NCI-H2196 treated with DMSO at 0.1 percent for 48 hours (cell line): ENCODE data around the gene NXPH4.

Experiments used
- DNase-seq: peaks from one replicate; lab custom pipeline; 2025; ENCODE audit not compliant: unreplicated experiment; lab: John Stamatoyannopoulos, UW

The NXPH4 gene

GRCh38 chr12:57218030-57218853, 1.6 kb downstream of the NXPH4 start:
- no peak for DNase-seq

DNA sequence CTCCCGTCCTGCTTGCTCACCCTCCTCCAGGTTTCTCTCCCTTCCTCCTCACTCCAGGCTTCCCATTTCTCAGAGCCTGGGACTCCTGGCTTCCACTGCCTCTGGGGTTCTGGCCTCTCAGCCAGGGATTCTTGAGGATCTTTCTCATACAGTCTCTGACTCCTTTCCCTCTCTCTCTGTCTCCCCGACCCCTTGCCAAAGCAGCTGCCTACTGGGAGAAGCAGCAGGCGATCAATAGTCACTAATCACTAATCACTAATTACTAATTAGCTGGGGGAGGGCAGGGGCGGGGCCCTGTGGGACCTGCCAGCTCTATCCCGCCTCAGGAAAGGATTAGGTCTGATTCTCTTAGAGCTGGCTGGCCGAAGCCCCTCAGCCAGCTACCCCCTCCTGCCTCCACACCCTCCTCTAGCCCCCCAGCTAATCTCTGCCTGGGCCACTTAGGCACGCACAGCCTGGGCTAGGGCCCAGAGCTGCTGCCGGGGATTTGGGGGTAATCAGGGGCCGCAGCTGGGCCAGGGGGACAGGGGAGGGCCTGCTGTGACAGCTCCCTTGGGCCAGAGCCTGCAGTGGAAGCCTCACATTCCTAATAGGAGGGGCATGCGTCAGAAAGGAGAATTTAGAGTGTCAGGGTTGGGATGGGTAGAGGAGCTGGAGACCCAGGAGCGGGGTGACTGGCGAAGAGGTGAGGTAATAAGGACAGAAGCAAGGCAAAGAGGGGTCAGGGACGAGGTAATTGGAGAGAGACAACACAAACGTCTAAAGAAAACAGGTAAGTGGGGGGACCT, 2.8 kb downstream of the NXPH4 start:
- DNase-seq: no peak

DNA sequence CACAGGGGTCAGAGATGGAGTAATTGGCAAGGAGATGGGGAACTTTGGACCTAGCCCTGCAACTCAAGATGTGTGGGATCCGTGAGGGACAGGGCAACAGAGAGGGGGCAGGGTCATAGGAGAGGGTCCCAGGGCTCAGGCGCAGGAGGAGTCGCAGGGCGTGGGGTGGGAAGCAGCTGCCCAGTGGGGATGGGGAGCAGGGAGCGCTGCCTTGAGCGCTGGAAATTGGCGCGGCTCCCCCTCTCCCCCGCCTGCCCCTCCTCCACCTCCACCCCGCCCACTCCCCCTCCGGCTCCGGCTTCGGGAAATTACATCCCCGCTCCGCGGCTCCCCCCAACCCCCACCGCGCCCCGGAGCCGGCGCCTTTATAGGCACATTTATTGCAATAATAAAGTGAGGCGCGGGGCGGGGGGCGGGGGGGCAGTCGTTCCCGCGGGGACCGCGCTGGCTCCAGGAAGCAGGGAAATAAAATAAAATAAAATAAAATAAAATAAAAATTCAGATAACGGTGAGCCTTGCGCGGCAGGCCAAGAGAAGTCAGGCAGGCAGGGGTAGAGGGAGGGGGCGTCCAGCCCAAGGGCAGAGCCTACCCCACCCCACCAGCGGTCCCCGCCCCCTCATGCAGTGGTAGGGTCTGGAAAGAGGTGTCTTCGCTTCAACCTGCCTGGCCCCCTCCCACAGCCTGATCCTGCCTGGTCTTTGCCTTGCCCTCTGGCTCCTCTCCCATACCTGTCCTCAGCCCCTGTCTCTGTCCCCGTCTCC, 3.6 kb downstream of the NXPH4 start:
- DNase-seq: no peak

- DNase-seq: no peak
These were observed 4.2 kb downstream of the NXPH4 start for GRCh38 chr12:57220770-57221168.

DNA sequence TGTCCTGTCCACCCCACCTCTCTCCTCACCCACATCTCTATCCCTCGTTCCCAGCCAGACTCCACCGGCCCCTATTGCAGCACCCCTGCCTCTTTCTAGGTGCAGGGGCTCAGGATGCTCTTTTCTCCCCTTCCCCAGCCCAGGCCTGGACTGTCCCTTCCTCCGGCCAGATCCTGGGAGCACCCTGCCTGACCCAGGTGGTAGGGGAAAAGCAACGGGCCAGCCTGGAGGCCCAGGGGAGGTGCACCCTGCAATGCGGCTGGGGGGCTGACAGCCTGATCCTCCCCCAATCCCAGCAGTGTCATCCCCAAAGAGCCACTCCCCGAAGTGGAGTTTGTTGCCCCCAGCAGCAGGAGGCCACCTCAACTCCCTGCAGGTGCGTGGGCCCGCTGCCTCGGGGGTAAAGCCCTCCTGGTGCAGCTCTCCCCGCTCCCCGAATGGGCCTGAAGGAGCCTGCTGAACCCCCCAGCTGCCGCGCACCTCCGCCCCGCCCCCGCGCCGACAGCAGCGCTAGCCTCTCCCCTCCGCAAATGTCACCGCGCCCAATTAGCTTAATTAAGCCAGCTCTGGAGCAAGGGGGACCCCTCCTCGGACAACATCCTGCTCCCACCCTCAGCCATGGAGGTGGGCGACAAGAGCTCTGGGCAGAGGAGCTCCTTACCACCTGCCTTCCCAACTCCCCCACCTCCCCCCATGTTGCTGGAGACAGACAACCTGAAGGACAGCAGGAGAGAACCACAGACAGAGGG, 4.7 kb downstream of the NXPH4 start:
- DNase-seq: no peak

DNA sequence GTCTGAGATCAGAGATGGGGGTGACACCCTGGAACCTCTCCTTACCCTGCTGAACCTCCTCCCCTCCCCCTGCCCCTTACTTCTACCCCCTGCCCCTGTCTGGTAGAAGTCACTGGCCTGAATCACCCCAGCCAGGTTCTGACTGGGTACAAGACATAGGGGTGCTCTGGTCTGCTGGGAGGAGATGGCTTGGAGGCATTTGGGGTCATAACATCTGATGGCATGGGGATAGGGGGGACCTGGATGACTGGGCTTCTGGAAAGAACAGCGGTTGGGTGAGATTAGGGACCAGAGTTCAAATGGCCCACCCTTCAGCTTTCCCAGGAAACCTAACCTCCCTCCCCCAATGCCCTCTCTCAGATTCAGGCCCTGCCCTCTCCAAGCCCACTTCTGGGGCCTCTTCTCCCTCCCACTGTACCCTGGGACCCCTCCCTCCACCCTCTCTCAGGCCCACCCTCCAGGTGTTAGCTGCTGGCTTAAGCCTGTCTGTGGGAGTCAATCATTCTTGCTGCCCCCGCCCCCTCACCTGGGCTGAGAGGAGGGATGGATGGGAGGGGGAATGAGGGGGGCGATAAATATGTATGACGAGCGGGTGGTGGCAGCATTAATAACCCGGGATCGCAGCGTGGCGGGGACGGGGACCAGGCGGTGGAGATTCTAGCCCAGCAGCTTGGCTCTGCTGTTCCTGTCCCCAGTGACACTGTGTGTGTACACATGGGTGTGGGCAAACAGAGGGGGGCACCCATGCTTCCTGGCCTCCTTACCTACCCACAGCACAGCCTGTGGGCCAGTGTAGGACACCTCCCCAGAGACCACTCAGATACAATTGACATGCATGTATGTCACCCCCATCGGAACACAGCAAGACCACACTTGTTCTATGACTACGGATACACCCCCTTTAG, 5.9 kb downstream of the NXPH4 start:
- no peak for DNase-seq

GRCh38 chr12:57223191-57224165, 6.9 kb downstream of the NXPH4 start:
- DNase-seq: no peak

DNA sequence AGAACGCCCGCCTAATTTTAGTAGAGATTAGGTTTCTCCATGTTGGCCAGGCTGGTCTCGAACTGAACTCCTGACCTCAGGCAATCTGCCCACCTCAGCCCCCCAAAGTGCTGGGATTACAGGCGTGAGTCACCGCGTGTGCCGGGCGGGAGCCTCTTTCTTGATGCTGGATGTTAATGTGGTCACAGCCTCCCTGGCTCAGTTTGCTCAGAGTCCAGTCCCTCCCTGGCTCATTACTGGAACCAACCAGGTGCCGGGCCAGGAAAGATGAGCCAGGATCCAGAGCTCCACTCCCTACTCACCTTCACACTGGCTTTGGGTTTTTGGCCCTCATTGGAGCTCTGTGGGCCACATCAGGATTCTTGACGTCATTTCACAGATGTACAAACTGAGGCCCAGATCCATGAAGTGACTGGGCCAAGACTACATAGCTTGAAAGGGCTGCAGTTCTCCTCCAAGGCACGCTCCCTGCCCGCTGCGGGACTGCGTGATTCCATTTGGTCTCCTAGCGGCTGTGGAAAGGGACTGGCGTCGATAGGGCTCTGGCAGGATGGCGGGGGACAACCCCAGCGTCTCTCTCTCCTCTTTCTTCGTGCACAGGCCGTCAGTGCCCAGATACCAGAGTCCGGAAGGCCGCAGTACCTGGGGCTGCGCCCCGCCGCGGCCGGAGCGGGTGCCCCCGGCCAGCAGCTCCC, 7.8 kb downstream of the NXPH4 start:
- DNase-seq: no peak

- DNase-seq: no peak
These were observed 8.5 kb downstream of the NXPH4 start for GRCh38 chr12:57224973-57225679.

DNA sequence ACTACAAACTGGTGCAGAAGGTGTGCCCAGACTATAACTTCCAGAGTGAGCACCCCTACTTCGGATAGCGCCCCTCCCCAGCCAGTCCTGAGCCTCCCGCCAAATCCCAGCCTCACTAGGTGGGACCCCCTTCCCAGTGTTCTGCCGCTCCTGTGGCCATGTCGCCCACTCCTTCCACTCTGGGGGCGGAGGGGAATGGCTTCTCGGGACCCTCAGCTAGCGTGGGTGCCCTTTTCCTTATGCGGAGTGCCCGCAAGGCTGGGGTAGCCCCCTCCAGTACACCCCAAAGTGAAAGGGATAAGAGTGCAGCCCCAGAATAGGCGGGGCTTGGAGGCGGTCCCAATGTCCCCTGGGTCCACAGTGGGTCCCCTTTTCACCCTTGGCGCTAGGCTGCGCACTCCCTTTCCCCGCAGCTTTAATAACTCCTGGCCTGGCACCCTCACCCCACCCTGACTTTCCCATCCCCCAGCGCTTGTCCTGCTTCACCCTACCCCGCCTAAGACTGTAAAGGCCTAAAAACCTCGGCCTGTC, 9.2 kb downstream of the NXPH4 start:
- DNase-seq: no peak

- DNase-seq: no peak
These were observed 10.2 kb downstream of the NXPH4 start for GRCh38 chr12:57226588-57227314.

DNA sequence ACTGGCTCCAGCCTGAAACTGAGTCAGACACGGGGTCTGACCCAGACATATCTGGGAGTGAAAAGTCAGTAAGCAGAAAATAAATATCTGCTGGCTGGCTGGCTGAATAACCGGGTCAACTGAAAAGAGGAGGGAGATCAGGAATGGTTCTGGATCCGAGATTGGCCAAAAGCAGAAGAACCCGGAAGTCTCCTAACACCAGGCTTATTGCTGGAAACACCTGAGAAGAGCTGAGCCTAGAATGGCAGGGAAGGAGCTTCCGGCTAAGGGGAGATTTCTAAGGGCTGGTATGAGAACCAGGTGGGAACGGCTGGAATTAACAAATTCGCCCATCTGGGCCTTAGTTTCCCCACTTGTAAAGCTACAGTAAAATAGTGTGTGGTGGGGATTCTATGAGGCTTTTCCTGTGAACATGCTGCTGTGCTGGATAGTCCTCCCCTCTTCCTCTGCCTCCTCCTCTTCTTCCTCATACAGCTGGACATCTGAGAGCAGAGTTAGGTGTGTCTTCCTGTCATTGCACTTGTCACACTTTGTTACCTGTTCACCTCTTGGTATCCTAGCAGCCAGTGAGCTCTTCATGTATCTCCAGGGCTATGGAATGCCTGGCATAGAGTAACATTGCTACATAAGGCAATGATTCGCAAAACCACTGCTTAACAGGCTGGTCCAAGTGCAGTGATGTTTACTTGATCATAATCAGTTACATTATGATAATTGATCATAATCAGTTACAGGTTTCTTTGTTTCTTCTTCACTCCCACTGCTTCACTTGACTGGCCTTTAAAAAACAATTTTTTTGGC, 10.9 kb downstream of the NXPH4 start:
- no peak for DNase-seq

GRCh38 chr12:57229046-57229633, 12.5 kb downstream of the NXPH4 start:
- DNase-seq: no peak

GRCh38 chr12:57229634-57230380, 13.2 kb downstream of the NXPH4 start, which contains the start of gene SHMT2:
Gene SHMT2 (plus strand): TSS chr12:57229711. CDS start chr12:57229779, 68 bp downstream.
- peak; percentile 94 for DNase-seq
